GM18858 (cell line): ENCODE results near the gene SLC2A8.

ENCODE experiments used
- ATAC-seq: cut with Tn5 transposase; IDR thresholded peaks from one replicate; pipeline ENCODE4 v1.9.1; 2021; ENCODE audit not compliant: unreplicated experiment

Gene SLC2A8

DNA sequence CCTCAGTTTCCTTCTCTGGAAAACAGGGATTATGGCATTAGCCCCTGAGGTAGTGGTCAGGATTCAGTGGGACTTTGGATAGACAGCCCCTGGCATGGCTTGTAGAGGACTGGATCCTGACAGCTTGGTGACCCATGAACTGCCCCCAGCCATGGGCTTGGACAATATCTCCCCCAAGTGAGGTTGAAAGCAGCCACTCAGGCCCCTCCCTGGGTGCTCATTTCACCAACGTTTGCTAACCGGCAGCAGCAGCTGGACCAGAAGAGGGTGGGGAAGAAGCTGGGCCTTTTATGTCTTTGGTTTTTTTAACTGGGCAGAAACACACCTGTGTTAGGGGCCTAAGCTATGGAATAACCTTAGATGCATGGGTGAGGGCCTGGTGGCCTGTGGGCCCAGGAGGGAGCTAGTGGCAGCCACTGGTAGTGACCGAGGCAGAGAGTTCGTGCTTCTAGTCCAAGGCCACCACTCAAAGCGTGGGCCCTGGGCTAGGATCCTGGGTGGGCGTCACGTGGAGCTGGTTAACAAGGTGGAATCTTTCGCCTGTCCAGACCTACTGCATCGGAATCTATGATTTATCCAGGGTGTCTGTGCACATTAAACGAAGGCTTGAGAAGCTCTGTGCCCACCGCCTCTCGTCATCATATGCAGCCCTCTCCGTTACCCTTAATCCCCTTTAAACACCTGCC, 1.9 kb downstream of the SLC2A8 start:
- no peak for ATAC-seq

DNA sequence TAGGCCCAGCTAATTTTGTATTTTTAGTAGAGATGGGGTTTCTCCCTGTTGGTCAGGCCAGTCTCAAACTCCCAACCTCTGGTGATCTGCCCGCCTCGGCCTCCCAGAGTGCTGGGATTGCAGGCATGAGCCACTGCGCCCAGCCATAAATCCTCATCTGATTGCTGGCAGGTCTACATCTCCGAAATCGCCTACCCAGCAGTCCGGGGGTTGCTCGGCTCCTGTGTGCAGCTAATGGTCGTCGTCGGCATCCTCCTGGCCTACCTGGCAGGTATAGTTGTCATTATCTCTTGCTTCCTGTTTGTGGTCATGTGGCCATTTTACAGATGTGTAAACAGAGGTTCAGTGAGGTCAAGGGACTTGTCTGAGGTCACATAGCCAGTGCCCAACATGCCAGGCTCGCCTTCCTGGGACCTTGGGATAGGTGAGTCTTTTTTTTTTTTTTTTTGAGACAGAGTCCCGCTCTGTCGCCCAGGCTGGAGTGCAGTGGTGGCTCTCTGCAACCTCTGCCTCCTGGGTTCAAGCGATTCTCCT, 2.8 kb downstream of the SLC2A8 start:
- ATAC-seq, result no peak

DNA sequence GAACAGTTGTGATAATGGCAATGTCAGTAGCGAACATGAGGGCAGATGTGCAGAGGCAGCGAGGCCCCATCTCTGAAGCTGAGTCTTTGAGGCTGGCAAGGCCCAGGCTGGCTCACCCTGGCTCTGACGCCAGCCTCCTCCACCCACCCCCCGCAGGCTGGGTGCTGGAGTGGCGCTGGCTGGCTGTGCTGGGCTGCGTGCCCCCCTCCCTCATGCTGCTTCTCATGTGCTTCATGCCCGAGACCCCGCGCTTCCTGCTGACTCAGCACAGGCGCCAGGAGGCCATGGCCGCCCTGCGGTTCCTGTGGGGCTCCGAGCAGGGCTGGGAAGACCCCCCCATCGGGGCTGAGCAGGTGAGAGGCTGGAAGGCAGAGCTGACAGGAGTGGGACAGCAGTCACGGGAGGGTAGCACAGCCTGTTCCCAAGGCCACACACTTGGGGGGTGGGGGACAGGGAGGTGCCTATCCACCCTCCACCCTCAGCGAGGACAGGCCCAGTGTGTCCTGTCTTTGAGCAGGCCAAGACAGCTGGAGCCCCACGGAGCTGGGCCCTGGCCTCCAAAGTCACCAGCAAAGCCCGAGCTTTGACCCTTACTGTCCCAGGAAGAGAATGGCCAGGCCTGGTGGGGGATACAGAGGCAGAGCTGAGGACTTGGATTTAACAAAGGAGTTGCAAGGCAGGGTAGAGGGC, 5.6 kb downstream of the SLC2A8 start:
- no peak for ATAC-seq

DNA sequence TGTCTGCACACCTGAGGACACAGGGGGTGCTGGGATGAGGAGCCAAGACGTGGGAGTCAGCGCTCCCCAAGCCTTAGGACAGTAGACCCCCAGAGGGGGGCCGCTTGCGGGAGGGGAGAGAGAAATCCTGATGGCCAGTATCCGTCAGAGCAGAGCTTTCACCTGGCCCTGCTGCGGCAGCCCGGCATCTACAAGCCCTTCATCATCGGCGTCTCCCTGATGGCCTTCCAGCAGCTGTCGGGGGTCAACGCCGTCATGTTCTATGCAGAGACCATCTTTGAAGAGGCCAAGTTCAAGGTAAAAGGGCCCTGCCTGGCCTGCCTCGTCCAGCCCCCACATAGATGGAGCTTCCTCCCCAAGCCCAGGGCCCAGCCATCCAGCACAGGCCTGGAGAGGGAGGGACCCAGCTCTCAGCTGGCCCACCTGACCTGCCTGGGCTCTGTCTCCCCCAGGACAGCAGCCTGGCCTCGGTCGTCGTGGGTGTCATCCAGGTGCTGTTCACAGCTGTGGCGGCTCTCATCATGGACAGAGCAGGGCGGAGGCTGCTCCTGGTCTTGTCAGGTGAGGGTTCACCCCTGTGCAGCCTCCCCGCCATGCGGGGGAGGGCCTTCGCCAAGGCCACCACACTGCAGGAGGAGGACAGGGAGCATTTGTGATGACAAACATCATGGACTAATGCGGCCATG, 6.7 kb downstream of the SLC2A8 start:
- no peak for ATAC-seq

DNA sequence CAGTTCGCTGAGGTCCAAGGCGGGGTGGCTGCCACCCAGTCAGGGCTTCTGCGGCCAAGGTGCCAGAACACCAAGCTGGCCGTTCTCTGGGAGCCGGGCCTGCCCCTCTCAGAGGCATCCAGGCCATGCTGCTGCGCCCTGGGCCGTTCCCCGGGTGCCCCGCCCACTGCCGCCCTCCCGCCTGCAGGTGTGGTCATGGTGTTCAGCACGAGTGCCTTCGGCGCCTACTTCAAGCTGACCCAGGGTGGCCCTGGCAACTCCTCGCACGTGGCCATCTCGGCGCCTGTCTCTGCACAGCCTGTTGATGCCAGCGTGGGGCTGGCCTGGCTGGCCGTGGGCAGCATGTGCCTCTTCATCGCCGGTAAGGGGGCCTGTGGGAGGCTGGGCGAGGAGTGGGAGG, 7.7 kb downstream of the SLC2A8 start:
- ATAC-seq, result no peak

DNA sequence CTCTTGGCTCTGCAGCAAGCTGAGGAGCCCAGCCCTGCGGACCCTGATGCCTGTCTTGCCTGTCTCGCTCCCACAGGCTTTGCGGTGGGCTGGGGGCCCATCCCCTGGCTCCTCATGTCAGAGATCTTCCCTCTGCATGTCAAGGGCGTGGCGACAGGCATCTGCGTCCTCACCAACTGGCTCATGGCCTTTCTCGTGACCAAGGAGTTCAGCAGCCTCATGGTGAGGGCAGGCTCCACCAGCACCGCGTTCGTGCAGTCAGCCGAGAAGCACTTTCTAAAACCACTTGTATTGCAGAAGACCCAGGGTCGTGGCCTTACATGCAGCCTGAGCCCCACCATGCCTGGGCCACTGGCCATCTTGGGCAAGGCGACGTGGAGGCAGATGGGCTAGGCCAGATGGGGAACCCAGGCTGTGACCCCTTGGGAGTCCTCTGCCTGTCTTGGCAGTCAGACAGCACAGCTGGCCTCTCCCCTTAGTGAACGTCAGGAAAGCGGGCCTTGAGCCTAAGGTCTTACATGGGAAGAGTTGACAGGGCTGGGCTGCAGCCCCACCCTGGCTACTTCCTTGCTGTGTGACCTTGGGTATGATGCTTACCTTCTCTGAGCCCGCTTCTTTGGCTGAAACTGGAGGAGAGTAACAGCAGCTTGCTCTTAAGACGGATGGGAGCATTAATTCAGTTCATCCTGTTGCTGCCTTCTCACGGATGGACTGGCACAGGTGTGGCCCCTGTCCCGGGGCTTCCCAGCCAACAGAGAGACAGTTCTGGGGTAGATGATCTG, 8.6 kb downstream of the SLC2A8 start:
- ATAC-seq, result no peak

DNA sequence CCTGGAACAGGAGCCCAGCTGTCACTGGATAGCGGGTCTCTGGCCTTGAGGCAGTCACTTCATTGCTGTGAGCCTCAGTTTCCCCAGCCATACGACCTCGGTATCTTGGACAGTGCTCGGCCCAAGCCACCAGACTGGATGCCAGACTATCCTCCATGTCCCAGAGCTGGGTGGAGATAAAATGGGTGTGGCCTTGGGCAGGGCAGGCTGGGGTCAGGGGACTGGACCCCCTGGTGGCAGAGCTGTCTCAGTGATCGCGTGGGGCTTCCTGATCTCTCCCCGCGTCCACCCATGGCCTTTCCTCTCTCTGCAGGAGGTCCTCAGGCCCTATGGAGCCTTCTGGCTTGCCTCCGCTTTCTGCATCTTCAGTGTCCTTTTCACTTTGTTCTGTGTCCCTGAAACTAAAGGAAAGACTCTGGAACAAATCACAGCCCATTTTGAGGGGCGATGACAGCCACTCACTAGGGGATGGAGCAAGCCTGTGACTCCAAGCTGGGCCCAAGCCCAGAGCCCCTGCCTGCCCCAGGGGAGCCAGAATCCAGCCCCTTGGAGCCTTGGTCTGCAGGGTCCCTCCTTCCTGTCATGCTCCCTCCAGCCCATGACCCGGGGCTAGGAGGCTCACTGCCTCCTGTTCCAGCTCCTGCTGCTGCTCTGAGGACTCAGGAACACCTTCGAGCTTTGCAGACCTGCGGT, 10.0 kb downstream of the SLC2A8 start:
- ATAC-seq, result no peak

DNA sequence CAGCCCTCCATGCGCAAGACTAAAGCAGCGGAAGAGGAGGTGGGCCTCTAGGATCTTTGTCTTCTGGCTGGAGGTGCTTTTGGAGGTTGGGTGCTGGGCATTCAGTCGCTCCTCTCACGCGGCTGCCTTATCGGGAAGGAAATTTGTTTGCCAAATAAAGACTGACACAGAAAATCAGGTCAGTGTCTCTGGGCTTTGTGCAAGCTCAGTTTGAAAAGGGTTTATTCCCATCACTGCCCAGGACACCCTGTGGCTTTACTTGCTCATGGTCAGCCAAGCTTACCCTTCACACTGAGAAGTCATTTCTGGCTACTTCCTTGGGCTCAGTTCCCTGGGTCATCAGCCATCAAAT, 10.5 kb downstream of the SLC2A8 start:
- ATAC-seq, result no peak

DNA sequence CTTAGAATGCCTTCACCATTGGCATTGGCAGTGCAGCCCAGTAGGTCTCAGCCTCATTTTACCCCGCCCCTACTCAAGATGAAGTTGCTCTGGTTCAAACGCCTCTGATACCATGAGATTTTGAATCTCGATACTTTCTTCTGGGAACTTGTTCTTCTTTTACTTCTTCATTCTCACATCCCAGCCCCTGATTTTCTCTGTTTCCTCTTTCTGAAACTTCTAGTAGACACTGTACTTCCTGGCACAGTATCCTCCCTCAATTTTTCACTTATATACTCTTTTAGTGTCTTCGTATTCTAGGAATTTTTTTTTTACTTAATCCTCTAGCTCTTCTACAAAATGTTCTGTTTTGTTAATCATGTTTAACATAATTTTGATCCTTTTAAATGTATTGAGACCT, 14.2 kb downstream of the SLC2A8 start:
- no peak for ATAC-seq

DNA sequence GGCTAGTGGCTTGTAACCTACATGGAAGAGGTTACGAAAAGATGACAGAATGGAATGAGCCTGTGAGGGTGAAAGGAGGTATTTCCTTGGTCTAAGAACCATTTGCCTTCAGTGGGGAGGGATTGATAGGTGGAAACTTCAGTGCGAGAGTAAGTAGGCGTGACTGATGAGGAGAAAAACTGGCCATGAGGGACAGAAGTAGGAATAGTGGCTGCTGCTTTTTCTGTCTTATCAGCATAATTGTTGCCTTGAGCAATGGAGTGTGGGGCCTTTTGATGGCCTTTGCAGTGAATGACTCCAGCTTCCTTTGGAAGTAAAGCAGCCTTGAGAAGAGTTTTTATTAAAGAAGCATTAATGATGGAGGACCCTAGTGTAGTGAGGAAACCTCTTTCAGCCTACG, 18.2 kb downstream of the SLC2A8 start:
- ATAC-seq, result no peak

DNA sequence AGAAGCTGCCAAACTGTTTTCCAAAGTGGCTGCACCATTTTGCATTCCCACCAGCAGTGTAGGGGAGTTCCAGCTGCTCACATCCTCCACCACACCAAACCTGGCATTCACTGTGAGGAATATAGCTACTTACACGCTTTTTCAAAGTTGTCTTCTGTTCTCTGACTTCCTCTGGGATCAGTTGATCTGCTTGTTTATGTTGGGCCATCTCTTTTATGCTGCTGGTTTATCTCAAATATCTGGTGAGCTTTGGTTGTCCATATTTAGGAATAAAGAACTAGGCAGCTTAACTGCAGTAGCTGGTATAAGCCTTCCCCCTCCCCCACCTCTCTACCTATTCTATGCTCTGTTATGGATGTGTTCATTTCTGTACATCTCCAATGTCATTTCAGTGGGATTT, 18.7 kb downstream of the SLC2A8 start:
- ATAC-seq, result no peak

DNA sequence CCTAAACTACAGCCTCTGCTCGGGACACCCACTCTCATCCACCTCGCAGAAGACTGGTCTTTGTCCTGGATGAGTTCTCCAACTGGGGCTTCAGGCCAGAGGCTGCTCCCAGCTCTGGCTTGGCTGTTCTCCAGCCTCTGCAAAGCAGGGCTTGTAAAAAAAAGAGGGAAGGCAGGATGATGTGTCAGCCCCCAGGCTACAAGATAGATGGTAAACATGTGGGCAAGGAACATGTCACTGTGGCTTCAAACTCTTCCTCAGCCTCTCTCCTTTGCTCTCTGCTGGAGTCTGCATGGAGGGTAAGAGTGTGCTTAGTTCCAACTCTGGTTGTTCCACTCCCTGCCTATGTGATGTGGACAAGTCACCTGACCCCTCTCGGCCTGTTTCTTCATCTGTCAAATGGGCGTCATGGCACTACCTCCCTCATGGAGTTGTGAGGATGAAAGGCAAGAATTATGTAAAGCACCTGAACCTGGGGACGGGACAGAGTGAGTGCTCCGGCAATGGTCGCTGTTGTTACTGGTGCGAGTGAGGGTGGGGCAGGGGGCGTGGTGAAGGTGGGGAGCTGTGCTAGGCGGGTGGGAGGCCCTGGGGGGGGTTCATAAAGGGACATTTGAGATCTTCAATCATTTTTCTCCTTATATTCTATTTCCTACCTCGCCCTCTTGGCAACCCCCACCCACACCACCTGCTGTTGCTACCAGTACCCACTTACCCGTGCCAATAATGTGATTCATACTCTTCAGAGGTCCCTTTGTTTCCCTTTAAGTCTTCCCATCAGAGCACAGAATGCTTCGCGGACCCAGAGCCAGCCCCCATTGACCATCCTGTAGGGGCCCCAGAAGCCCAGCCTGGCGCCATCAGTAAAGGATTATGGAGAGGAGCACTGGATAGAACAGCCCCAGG, 20.4 kb downstream of the SLC2A8 start:
- no peak for ATAC-seq

DNA sequence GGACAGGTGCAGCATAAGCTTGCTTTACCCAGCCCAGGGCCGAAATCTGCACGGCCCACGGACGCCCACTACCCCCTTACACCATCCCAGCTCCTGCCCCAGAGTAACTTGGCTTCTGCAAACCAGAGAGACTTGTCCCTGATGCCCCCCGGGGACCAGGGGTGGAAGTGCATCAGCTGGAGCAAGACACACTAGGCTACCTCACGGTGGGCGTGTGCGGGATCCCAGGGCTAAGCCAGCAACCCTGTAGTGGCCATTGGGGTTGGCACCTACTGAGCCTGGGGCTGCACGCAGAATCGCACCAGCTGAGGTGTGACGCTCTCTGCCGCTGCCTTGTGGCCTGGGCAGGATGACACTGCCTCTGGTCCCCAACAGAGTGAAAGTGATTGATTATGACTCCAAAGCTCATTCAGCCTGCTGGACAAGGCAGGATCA, 21.1 kb downstream of the SLC2A8 start:
- ATAC-seq, result no peak

DNA sequence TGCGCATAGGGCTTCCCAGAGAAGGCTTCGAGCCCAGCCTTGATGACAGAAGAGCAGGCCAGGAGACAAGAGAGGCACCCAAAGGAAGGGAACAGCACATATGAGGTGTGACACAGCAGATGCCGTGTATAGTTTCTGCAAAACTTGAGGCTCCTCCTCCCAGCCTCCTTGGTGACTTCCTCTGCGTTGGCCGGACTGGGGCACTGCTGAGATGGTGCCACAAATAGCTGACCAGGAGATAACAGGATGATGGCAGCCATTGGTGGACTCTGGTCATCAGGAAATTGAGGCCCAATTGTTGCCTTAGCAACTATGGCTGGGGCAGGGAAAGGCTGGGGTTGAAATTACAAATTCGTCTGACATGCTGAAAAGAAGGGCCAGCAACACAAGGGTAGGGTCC, 22.4 kb downstream of the SLC2A8 start:
- no peak for ATAC-seq

DNA sequence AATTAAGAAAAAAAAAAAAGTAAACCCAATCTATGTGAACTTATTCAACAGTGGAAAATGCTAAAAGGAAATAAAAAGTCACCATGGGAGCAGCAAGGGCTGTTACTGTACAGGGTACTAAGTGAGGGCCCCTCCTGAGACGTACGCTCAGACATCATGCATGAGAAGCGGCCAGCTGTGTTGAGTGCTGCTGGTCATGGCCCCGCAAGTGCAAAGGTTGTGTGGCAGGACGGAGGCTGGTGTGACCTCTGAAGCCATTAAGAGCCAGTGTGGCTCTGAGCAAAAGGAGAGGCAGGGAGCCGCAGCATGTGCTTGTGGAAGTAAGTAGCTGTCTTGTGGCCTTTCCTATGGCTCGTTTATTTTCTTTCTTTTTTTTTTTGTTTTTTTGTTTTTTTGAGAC, 24.1 kb downstream of the SLC2A8 start:
- ATAC-seq, result no peak

DNA sequence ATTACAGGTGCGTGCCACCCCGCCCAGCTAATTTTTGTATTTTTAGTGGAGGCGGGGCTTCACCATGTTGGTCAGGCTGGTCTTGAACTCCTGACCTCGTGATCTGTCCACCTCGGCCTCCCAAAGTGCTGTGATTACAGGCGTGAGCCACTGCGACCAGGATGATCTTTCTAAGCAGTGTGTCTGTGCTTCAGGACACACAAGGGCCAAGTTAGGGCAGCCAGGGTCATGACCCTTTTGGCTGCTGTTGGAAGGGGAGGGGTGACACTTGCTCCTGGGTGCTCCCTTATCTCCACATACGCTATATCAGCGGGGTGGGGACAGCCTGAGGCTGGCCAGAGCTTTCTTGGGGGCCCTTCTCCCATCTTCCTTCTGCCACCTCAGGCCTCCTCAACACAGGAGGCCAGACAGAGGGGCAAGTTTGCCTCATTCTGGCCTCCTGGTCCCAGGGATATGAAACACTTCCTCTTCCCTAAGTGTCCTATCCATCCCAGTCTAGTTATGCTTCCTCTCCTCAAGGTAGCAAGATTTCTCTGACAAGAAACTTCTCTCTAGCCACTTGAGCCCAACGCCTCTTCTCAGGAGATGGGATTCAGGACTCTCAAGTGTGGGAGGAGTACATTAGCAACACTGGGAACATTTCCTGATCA, 25.3 kb downstream of the SLC2A8 start:
- no peak for ATAC-seq

DNA sequence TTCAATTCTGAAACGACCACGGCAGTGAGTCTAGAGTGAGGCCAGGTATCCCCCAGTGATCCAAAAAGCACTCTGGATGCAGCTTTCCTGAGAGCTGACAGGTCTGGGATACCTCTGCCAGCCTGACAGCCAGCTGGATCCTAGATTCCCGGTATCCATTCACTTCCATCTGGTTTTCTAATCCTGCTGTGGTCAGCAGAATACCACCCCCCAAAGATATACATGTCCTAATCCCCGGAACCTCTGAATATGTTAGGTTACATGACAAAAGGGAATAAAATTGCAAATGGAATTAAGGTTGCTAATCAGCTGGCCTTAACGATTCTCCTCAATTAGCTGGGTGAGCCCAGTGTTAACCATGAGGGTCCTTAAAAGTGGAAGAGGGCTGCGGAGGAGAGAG, 25.8 kb downstream of the SLC2A8 start:
- no peak for ATAC-seq

DNA sequence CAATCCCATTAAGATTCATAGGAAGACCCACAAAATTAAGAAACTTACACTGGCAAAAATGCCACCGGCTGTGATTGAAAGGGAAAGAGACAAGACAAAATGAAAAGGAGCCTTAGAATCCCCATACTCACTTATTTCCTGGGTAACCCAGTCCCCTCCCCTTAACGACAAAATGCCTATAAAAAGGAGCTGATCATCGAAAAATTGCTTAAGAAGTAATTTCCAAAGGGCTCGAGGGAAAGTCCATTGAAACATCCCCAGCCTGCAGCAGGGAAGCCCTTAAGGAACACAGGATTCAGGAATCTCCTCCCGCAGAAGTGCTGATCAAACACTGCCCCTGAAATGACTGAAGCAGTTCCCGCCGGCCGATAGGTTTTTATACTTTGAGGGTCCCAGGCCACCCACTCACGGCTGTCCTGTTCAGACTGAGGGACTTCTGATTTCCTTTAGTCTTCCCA, 26.5 kb downstream of the SLC2A8 start:
- ATAC-seq, result no peak
